GM21423 (cell line): ENCODE data around the gene AZIN2.
"Not testable (repeated sequence)": the region's sequence is repeated elsewhere in the genome, so short reads cannot be mapped to it uniquely, and the experiment has no call there.

Experiments
- ATAC-seq: cut with Tn5 transposase; IDR thresholded peaks from one replicate; pipeline ENCODE4 v1.9.1; 2021; ENCODE audit warnings: mild to moderate bottlenecking, moderate library complexity; ENCODE audit not compliant: unreplicated experiment

The AZIN2 gene

DNA sequence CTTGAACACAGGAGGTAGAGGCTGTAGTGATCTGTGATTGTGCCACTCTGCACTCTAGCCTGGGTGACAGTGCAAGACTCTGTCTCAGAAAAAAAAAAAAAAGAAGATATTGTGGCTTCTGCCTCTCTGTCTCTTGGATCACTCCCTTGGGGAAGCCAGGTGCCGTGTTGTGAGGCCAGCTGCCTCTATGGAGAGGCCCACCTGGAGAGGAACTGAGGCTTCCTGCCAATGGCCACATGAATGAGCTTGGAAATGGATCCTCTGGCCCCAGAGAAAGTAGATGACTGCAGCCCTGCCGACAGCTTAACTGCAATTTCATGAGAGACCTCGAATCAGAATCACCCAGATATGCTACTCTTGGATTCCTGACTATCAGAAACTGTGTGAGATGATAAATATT, 24.5 kb upstream of the AZIN2 start:
- ATAC-seq = no peak

DNA sequence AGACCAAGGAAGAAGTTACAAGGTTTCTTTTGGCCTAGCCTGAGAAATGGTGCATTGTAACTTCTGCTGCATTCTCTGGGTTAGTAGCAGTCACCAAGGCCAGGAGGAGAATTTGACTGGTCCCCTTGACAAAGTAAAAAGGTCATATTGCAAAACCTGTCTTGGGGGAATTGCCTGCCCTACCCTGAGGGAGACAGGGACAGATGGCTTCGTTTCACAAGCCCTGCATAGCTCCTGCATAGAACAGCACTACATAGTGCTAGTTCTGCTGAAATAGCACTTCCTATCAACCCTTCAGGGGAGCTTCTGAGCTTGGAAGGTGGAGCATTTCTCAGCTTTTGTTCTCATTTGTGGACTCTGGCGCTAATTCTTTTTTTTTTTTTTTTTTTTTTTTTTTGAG, 23.9 kb upstream of the AZIN2 start:
- ATAC-seq = no peak

DNA sequence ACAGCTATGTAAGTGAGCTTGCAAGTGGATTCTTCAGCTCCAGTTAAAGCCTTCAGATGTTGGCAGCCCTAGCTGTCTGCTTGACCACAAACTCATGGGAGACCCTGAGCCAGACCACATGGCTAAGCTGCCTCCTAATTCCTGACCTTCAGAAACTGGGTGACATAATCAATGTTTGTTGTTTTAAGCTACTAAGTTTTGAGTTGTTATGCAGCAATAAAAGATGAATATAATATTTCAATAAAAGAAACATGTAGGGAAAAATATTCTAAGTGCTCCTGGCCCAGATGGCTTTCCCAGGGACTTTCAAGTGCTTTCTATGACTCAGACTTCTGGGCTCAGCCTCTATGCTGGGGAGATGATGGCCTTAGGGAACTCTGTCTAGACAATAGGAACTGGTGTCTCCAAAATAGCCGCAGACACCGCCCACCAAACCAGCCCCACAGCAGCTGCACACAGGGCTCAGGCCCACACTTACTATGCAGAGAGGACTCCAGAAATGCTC, 20.3 kb upstream of the AZIN2 start:
- ATAC-seq = no peak

DNA sequence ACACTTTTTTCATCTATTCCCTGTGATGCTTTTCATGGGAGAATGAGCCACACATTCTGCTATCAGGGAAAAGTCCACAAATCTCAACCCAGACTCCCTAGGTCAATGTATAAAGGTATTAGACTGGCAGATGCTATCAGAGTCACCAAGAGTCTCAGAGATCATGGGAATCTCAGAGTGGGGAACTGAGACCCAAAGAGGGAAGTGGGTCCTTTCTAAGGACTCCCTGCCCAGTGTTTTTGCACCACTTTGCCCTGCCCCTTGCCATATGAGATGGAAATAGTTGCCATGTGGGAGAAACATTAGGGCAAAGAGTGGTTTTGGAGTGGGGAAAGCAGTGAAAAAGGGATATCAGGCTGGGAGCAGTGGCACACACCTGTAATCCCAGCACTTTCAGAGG, 19.1 kb upstream of the AZIN2 start:
- no peak for ATAC-seq

DNA sequence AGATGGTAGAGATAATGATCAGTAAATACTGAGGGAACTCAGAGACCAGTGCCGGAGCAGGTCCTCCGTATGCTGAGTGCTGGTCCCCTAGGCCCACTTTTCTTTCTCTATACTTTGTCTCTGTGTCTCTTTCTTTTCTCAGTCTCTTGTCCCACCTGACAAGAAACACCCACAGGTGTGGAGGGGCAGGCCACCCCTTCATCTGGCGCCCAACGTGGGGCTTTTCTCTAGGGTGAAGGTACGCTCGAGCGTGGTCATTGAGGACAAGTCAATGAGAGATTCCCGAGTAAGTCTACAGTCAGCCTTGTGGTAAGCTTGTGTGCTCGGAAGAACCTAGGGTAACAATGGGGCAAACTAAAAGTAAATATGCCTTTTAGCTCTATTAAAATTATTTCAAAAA, 16.7 kb upstream of the AZIN2 start:
- ATAC-seq = not testable (repeated sequence)

DNA sequence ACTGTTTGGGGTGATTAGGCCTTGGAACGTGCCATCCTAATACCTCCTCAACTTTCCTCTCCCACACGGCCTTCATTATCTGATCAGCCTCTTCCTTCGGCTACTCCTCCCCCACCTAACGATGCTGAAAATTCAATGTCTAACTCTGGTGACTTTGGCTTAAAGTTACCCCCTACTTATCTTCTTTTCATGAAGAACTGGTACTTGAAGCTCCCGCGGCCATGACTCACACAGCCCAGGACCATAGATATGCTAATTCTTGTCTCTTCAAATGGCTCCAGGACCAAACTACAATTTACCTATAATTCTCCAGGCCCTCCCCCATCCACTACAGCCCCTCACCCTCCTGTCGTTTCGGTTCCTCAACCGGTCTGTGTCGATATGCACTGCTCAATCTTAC, 15.7 kb upstream of the AZIN2 start:
- no peak for ATAC-seq

DNA sequence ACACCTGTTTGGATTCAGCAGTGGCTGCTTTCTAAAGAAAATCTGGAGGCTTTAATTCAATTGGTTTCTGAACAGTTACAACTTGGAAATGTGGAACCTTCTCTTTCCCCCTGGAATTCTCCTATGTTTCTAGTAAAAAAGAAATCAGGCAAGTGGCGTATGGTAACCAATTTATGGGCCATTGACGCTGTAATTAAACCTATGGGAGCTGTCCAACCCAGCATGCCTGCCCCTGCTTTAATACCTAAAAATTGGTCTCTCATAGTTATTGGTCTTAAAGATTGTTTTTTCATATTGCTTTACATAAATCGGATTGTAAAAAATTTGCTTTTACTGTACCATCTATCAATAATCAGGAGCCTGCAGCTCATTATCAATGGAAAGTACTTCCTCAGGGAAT, 14.5 kb upstream of the AZIN2 start:
- not testable (repeated sequence) for ATAC-seq

DNA sequence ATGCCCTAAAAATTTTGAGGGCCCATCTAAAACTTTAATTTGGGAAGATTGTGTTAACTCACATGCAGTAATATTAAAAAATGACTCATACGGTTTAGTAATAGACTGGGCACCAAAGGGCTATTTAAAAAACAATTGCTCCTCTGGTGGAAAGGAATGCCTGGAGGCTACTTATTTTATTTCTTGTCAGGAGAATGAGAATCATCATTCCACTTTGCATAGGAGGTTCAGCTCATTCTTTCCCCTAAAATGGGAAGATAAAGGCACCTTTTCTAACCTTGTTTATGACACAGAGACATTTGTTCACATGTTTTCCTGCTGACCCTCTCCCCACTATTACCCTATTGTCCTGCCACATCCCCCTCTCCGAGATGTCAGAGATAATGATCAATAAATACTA, 12.8 kb upstream of the AZIN2 start:
- not testable (repeated sequence) for ATAC-seq

DNA sequence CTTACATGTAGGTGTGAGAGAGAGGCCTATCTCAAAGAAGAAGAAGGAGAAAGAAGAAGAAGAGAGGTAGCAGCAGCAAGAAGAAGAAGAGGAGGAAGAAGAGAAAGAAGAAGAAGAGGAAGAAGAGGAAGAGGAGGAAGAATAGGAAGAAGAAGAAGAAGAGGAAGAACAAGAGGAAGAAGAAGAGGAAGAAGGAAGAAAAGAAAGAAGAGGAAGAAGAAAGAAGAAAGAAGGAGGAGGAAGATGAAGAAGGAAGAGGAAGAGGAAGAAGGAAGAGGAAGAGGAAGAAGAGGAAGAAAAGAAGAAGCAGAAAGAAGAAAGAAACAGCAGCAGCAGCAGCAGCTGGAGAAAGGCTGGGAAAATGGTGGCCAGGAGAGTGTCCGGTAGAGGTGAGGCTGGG, 10.3 kb upstream of the AZIN2 start:
- ATAC-seq = no peak

DNA sequence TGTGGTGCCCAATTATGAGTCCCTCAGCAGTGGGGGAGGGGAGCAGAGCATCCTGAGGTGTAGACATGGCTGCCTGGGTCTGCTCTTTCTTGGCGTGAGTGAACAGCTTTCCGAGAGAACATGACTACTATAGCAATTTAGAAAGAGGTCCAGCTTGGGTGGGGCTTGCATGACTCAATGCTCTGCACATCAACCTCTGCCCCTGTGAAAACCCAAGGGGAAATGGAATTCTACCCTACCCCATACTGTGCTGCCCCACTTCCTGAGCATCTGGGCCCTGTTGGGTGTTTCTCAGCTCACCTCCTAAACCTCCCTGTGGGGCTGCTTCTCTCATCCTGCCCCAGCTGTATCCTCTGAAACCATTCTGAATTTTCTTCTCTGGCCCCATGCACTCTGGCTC, 8.2 kb upstream of the AZIN2 start:
- ATAC-seq = no peak

DNA sequence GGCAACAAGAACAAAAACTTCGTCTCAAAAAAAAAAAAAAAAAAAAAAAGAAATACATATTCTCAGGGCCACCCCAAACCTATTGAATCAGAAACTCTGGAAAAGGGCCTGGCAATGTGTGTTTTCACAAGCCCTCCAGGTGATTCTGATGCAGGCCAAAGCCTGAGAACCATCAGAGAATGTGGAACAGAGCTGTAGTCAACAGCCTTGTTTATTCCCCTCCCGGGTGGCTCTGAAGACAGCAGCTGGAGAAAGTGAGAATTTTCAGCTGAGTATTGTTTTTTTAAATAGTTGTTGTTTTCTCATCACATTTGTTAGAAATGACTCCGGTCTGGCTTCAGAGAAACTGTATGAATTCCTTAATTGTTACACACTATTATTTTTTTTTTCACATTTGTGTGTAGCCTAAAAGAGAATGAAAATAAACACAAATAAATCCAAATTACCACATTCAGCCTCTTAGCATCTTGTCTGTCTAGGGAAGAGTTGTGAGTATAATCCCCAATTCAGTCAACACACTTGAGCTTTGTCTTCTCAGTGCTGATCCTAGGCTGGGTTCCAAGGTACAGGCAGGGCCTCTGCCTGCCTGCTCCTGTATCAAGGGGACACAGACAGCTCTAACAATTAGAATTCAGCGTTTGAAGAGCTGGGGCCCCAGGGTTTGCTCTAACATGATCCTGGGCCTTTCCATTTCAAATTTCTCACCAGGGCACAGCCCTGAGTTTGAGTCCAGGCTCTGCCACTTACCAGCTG, 6.6 kb upstream of the AZIN2 start:
- ATAC-seq = no peak

DNA sequence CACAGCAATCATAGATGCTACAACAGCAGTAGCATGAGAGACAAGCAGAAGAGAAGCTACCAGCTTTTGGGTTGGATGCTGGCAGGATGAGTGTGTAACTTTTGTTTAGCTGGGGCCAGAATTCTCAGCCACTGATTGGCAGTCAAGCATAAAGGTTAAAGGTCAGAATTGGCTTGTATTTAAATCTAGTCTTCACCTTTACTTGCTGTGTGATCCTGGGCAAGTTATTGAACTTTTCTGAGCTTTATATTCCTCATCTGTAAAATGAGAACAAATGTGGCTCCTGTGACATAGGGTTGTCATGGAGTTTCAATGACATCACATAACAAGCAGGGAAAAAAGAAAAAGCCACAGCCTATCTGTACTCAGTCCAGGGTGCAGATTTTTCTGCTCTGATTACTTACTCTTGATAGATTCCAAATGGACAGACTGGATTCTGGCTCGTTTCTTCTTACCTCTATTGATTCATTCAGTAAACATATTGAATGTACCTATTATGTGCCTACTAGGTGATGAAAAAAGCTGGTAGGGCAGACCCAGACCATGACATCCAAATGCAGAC, 2.8 kb upstream of the AZIN2 start:
- no peak for ATAC-seq

DNA sequence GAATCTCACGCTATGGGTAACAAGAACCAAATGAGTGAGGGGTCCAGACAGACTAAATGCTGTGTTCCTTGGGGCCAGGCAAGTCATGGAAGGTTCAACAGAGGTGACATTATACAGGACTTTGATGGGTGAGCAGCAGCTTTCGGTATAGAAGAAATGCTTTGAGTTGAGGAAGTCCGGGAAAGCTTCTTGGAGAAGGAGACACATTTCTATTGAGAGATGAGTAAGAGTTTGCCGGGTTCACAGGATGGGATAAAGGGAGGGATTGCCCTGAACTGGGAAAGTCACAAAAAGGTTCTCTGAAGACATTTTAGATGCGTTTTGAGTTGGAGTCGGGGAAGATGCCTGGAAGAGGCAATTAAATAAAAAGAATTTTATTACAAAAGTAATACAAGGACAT, 580 bp upstream of the AZIN2 start:
- no peak for ATAC-seq

DNA sequence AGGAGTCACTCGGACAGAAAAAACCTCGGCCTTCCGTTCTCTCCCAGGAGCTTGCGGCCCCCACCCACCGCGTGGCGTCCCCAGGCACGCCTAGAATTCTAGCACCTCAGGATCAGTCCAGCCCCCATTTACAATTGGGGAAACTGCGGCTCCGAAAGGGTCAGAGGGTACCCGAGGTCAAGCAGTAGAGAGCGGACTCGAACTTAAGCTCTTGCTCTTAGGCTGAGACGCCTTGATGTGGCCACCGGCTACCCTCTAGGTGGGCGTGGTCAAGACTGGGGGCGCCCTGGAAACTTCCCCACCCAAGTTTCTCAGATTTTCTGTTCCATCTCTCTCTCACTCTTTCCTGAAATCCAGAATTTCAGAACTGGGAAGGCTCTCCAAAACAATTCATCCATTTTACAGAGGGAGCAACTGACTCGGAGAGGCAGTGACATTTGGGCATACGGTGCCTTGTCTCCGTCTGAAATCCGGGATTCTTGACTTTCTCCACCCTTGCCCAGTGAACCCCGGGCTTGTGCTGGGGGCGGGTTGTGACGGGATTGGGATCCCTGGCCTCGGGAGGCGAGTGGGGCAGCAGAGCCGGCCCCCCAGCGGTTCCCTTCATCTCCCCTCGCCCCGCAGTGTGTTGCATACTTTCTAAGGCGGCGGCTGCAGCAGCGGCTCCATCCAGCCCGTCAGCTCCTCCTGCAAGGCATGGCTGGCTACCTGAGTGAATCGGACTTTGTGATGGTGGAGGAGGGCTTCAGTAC, 777 bp downstream of the AZIN2 start:
- ATAC-seq = no peak

DNA sequence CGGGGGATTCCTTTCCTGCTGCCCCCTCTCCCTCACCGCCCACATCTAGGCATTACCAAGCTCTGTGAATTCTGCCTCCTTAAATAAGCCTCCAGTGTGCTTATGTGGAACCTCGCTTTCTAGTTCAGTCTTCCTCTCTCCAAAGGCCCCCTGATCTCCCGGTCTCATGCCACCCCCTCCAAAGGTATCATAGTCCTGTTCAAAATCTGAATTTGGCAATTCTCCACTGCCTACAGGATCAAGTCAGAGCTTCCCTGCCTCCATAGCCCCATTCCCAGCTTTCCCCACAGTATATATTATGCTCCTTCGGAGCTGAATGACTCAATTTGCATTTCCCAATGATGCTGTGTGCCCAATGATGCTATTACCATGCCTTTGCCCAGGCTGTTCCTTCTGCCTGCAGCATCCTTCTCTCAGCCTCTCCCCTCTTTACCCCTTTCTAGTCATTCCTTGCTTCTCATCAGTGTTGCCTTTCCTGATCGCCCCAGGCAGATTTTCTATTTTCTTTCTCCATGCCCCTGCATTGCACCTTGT, 1.7 kb downstream of the AZIN2 start:
- ATAC-seq = no peak

DNA sequence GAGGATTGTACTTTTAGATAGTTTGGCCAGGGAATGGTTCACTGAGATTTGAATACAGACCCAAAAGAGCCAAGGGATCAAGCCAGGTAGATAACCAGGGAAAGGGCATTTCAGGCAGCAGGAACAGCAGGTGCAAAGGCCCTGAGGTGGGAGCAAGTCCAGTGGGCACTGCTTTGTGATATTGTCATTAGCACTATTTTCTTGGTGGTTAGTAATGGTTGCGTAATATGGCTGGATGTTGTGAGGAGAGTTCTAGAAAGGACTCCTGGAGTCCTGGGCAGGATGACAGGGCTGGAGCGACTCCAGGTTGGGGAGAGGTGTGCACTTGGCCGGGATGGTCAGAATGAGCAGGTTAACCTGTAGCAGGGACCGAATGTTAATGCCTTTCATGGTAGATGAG, 4.4 kb downstream of the AZIN2 start:
- no peak for ATAC-seq

DNA sequence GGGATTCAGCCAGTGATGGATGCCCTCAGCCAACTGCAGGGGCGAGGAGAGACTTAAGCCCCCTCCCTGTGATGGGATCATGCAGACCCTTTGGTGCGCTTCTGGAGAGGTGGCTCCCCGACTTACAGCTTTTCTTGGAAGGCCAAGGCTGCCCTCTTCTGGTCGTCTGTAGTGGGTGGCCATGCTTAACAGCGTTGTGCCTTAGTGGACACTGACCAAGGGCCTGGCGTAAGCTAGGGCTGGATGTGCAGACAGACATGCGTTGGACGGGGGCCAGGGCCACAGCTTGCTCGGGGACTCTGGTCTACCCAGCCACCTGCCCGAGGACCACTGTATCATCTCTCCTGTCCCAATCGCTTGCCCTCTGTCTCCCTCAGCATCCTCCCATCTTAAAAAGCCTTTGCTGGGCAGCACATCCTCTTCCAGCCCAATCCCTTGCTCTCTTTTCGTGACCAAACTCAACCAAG, 5.5 kb downstream of the AZIN2 start:
- ATAC-seq = no peak

DNA sequence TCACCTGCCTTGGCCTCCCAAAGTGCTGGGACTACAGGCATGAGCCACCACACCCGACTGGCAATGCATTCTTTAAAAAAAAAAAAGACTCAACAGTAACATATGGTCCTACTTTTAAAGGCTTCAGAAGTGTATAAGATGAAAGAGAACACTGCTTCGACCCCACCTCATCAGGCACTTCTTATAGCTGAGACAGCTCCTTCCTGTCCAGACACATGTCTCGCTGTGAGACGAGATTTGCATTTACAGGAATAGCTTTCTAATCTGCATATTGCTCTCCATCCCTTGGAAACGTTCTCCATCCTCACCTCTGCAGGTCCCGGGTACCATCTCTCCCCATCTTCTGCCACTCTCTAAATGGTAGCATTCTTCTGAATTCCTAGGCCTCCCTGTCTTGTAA, 6.7 kb downstream of the AZIN2 start:
- no peak for ATAC-seq

DNA sequence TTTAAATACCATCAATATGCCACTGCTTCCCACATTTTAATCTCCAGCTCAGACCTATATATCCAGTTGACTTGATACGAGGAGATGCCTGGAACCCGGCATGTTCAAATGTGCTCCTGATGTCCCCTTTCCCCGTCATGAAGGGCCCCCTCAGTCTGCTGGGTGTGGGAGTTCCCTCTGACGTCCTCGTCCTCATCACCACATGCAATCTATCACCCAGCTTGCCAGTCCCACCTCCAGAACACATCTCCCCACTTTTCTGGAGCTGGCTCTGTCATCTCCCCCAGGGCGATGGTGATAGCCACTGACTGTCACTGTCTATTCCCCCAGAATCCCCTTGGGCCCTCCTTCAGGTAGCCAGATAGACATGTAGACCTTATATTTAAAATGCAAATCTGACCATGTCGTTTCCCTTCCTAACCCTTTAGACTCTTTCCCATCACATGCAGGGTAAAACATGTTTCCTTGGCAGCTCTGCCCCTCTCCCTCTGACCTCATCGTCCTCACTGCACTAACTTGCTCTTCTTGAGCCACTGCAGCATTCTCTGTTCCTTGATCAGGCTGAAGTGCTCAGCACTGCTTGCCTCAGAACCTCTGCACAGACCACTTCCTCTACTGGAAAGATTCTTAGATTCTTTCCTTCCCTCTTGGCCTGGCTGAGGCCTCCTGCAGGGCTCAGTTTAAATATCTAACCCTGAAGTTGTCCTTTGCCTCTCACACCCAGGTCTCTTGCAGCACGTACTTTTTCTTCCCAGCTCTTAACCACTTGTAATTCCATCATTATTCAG, 7.4 kb downstream of the AZIN2 start:
- no peak for ATAC-seq

DNA sequence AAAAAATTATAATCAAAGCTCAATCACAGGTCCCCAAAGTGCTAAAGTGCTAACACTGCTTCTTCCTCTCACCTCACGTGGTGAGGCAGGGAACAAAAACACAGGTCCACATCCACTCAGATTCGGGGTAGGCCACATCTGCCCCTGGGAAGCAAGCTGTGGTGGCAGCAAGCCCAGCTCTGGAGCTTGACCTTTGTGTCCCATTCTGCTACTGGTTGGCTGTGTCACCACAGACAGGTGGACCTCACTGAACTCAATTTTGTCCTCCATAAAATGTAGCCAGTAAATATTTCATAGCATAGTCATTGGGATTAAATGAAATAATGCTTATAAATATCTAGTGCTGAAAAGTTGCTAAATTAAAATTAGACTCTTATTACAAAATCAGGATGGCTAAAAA, 8.5 kb downstream of the AZIN2 start:
- no peak for ATAC-seq

DNA sequence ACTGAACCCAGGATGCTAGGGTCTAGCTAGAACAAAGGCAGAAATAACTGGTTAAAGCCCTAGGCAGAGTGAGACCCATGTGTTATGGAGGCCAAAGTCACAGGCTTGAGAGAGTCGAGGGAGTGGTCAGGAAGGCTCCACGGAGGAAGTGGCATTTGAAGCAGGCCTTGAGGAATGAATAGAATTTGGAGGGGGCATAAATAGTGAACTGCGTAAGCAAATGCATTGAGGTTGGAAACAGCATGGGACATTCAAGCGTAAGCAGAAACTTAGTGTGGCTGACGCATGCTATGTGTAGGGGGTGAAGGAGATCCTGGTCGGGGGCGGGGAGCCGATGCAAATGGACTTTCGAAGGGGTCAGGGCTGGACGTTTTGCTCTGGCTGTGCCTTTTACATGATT, 11.5 kb downstream of the AZIN2 start:
- ATAC-seq = no peak
